ENCODE results near the gene URB1.
"Not testable (repeated sequence)": the region's sequence is repeated elsewhere in the genome, so short reads cannot be mapped to it uniquely, and the experiment has no call there.

URB1 gene

GRCh38 chr21:32297449-32297848, 95.4 kb downstream of the URB1 start:
- DNase-seq (ENCODE audit: low spot score): no peak

DNA sequence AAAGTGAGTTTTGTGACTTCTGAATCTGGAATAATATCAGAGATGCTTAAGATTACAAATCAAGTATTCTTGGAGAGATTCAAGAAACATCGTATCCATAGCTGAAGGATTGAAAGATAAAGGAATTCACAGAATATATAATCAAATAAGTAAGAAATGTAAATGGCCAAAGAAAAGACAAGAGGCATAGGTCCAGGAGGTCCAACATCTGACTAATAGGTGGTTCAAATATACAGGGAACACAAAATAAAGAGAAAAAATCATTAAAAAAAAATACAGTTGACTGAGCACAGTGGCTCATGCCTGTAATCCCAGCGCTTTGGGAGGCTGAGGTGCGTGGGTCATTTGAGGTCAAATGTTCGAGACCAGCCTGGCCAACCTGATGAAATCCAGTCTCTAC, 107.3 kb downstream of the URB1 start:
- DNase-seq (ENCODE audit: low spot score): no peak

DNA sequence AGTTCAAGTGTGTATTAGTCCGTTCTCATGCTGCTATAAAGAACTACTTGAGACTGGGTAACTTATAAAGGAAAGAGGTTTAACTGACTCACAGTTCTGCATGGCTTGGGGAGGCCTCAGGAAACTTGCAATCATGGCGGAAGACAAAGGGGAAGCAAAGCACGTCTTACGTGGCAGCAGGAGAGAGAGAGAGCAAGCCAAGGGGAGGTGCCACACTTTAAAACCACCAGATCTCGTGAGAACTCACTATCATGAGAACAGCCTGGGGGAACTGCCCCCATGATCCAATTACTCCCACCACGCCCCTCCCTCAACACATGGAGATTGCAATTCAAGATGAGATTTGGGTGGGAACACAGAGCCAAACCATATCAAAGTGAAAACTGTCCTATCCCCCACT, 109.8 kb downstream of the URB1 start:
- no peak for DNase-seq (ENCODE audit: low spot score)

- DNase-seq (ENCODE audit: low spot score): no peak
These were observed 111.3 kb downstream of the URB1 start for GRCh38 chr21:32281531-32281930.

- DNase-seq (ENCODE audit: low spot score): no peak
These were observed 113.5 kb downstream of the URB1 start for GRCh38 chr21:32279377-32279680.

- DNase-seq (ENCODE audit: low spot score): peak; percentile 95
These were observed 114.1 kb downstream of the URB1 start, which contains the start of gene MIS18A for GRCh38 chr21:32278518-32279376. TSS of gene MIS18A (minus strand) at chr21:32279049. CDS start at chr21:32279014, 35 bp downstream.

GRCh38 chr21:32278103-32278502, 114.7 kb downstream of the URB1 start:
- no peak for DNase-seq (ENCODE audit: low spot score)

- no peak for DNase-seq (ENCODE audit: low spot score)
These were observed 116.1 kb downstream of the URB1 start for GRCh38 chr21:32276671-32277070.

GRCh38 chr21:32270748-32271147, 122.1 kb downstream of the URB1 start:
- no peak for DNase-seq (ENCODE audit: low spot score)

DNA sequence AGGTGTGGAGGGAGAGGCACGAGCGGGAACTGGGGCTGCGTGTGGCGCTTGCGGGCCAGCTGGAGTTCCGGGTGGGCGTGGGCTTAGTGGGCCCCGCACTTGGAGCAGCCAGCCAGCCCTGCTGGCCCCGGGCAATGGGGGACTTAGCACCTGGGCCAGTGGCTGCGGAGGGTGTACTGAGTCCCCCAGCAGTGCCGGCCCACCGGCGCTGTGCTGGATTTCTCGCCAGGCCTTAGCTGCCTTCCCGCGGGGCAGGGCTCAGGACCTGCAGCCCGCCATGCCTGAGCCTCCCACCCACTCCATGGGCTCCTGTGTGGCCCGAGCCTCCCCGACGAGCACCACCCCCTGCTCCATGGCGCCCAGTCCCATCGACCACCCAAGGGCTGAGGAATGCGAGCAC, 127.5 kb downstream of the URB1 start:
- DNase-seq (ENCODE audit: low spot score): not testable (repeated sequence)

DNA sequence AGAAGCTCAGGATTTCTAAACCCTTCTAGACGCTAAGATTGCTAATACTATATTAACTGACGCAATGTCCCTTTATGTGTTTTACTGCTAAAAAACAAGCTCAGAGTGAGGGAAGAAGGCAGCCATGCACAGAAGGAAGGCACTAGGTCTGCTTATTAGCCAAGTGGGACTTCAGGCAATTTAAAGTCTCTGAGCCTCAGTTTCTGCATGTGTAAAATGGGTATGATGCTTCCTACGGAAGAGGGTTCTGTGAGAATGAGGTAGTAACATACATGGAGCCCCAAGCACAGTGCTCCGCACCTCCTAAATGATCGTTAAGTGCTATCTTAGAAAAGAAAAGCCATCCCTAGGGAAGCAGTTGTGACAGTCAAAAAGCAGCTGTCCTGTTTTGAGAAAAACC, 130.9 kb downstream of the URB1 start:
- no peak for DNase-seq (ENCODE audit: low spot score)

Measured in hepatic stellate cell (primary cell).